Breast epithelium (tissue), 4 donors: ENCODE results near the gene KIDINS220. TPM values are rescaled to one million over a fixed set of nuclear protein-coding genes. Genes with fewer than 3 reads are reported as not detected.

Experiments
- DNase-seq, 2 donors: peaks; one replicate each; pipeline ENCODE4 v3.0.0-alpha.2; 2019; ENCODE audit warnings: low spot score in 2 of 2
- H3K27ac ChIP-seq, 2 donors: fragments of 200-600 bp; sonication (generic) in 1 of 2; one replicate each; pipeline ENCODE4 v1.5.1; 2016 to 2019; ENCODE audit warnings: mild to moderate bottlenecking in 1 of 2
- H3K27me3 ChIP-seq, 2 donors: fragments of 200-600 bp; sonication (generic) in 1 of 2; one replicate each; pipeline versions ENCODE4 v1.5.1 to v1.6.0; 2017 to 2019; ENCODE audit warnings: control low read depth in 1 of 2, mild to moderate bottlenecking in 1 of 2
- H3K36me3 ChIP-seq: fragments of 200-600 bp; one replicate; pipeline ENCODE4 v1.5.1; 2019
- H3K4me1 ChIP-seq, 2 donors: fragments of 200-600 bp; sonication (generic); one replicate each; pipeline ENCODE4 v1.5.1; 2016 to 2019; ENCODE audit warnings: control low read depth in 1 of 2
- H3K4me3 ChIP-seq, 3 donors: fragments of 200-600 bp; sonication (generic); 1 replicate in 2 of 3; 2 replicates in 1 of 3; pipeline ENCODE4 v1.5.1; 2016 to 2019; ENCODE audit warnings: mild to moderate bottlenecking in 3 of 3, moderate library complexity in 2 of 3
- H3K9me3 ChIP-seq, 2 donors: fragments of 200-600 bp; sonication (generic) in 1 of 2; one replicate each; pipeline ENCODE4 v1.5.1; 2016 to 2019; ENCODE audit warnings: control low read depth in 1 of 2
- POLR2A ChIP-seq: fragments of 450-650 bp; IDR thresholded peaks from one replicate; pipeline ENCODE4 v1.6.1; 2016; ENCODE audit warnings: antibody characterized with exemption, mild to moderate bottlenecking, moderate library complexity
- POLR2AphosphoS5 ChIP-seq, 3 donors: sonication (generic); formaldehyde crosslinking; IDR thresholded peaks; one replicate each; pipeline ENCODE4 v1.6.1; 2017; ENCODE audit warnings: antibody characterized with exemption in 3 of 3
- intact Hi-C: fragments of 100-400 bp; cut with DNase I; formaldehyde crosslinking; loops from one replicate; pipeline ENCODE4 v1.15.1; 2023; ENCODE audit warnings: low total_unique reads
- total RNA-seq, 3 donors: library from RNA; depleted of rRNA; stranded (reverse); fragments of >200 nt; gene quantifications; one replicate each; pipeline ENCODE4 v1.1.0, GENCODE V29; 2016
- TF ChIP-seq, protein P1 (sequence below), 3 donors: fragments of 450-650 bp; IDR thresholded peaks; one replicate each; pipeline ENCODE4 v1.5.1; 2016 to 2017; ENCODE audit warnings: antibody characterized with exemption in 3 of 3, mild to moderate bottlenecking in 3 of 3, moderate library complexity in 3 of 3

KIDINS220 gene
- total RNA-seq, 3 donors from 2014 or later: 73.1 to 120 (median 87.2) TPM

GRCh38 chr2:8725838-8726237, 111.6 kb downstream of the KIDINS220 start:
- Histone ChIP-seq H3K27me3 (no peaks in the 10 kb centered on the region), H3K36me3 (no peaks in the 10 kb centered on the region)
- intact Hi-C loops: no loop called here

GRCh38 chr2:8722986-8723385, 114.4 kb downstream of the KIDINS220 start:
- Histone ChIP-seq H3K9me3 (no peaks in the 10 kb centered on the region), H3K4me1 (no peaks in the 10 kb centered on the region), H3K27ac (no peak overlapping the region), H3K27me3 (no peaks in the 10 kb centered on the region), H3K4me3 (no peak overlapping the region), H3K36me3 (no peaks in the 10 kb centered on the region)
- no peak for DNase-seq
- intact Hi-C loops: no loop called here
- TF ChIP-seq POLR2AphosphoS5 (IDR thresholded peaks at IDR 0.05): no peak
- TF ChIP-seq, protein P1, sequence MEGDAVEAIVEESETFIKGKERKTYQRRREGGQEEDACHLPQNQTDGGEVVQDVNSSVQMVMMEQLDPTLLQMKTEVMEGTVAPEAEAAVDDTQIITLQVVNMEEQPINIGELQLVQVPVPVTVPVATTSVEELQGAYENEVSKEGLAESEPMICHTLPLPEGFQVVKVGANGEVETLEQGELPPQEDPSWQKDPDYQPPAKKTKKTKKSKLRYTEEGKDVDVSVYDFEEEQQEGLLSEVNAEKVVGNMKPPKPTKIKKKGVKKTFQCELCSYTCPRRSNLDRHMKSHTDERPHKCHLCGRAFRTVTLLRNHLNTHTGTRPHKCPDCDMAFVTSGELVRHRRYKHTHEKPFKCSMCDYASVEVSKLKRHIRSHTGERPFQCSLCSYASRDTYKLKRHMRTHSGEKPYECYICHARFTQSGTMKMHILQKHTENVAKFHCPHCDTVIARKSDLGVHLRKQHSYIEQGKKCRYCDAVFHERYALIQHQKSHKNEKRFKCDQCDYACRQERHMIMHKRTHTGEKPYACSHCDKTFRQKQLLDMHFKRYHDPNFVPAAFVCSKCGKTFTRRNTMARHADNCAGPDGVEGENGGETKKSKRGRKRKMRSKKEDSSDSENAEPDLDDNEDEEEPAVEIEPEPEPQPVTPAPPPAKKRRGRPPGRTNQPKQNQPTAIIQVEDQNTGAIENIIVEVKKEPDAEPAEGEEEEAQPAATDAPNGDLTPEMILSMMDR (IDR thresholded peaks at IDR 0.05): no peak
- TF ChIP-seq POLR2A: no peak

More at GRCh38 chr2:8725838-8726237, 111.6 kb downstream of the KIDINS220 start:
- TF ChIP-seq, protein P1 (IDR thresholded peaks at IDR 0.05): no peak
- TF ChIP-seq POLR2AphosphoS5 (IDR thresholded peaks at IDR 0.05): no peak
- no peak for TF ChIP-seq POLR2A
- DNase-seq: no peak
- H3K9me3 ChIP-seq: no peaks in the 10 kb centered on the region
- H3K27ac ChIP-seq: no peak overlapping the region
- H3K4me3 ChIP-seq: no peak overlapping the region
- H3K4me1 ChIP-seq: no peaks in the 10 kb centered on the region

DNA sequence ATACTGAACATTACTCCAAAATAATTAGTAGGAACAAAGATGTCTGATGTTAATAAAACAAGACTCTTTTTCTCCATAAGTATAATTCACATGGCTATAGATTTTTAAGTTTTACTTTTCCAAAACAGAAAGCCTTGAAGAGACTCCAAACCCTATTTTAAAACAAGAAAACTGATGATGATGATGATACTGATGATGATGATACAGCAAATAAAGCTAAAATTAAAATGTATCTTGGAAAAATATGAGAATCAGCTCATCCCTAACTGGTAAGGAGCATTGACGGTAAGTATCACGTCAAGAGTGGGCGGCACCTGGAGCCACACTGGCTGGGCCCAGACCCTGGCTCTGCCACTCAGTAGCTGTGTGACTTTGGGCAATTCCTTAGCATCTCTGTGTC, 116.0 kb downstream of the KIDINS220 start:
- no peak for DNase-seq
- no peak overlapping the region for H3K4me3 ChIP-seq
- no peak overlapping the region for H3K27ac ChIP-seq
- no peaks in the 10 kb centered on the region for H3K27me3 ChIP-seq
- TF ChIP-seq POLR2AphosphoS5 (IDR thresholded peaks at IDR 0.05): no peak
- no peak for TF ChIP-seq POLR2A
- TF ChIP-seq, protein P1 (IDR thresholded peaks at IDR 0.05): no peak
- intact Hi-C loops: no loop called here
- H3K4me1 ChIP-seq: no peaks in the 10 kb centered on the region
- H3K9me3 ChIP-seq: no peaks in the 10 kb centered on the region
- no peaks in the 10 kb centered on the region for H3K36me3 ChIP-seq

DNA sequence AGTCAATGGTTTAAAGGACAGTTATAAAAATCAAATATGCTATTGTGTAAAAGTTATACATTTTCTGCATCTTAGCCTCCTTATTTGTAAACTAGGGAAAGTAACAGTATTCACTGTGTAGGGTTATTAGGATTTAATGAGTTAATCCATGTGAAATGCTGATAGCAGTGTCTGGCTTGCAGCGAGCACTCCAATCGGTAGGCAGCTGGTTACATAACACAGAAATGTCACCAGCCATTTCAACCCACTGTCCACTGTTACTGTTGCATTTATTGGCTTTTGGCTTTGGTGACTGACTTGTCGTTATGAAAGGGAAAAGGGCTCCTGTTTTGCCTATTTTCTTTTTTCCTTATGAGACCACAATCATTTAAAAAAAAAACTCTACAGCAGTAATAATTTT, 116.7 kb downstream of the KIDINS220 start:
- intact Hi-C loops: no loop called here
- no peak for DNase-seq
- Histone ChIP-seq H3K27me3 (no peaks in the 10 kb centered on the region), H3K36me3 (no peaks in the 10 kb centered on the region), H3K4me3 (no peak overlapping the region), H3K4me1 (no peaks in the 10 kb centered on the region), H3K9me3 (no peaks in the 10 kb centered on the region), H3K27ac (no peak overlapping the region)
- TF ChIP-seq POLR2AphosphoS5 (IDR thresholded peaks at IDR 0.05): no peak
- TF ChIP-seq POLR2A: no peak
- TF ChIP-seq, protein P1 (IDR thresholded peaks at IDR 0.05): no peak

- Histone ChIP-seq H3K4me3 (no peak overlapping the region), H3K4me1 (no peaks in the 10 kb centered on the region), H3K36me3 (no peaks in the 10 kb centered on the region), H3K27me3 (no peaks in the 10 kb centered on the region), H3K9me3 (no peaks in the 10 kb centered on the region), H3K27ac (no peak overlapping the region)
- TF ChIP-seq, protein P1 (IDR thresholded peaks at IDR 0.05): no peak
- no peak for TF ChIP-seq POLR2A
- TF ChIP-seq POLR2AphosphoS5 (IDR thresholded peaks at IDR 0.05): no peak
- DNase-seq: no peak
- intact Hi-C loops: no loop called here
Observed at GRCh38 chr2:8719528-8719927, 117.9 kb downstream of the KIDINS220 start.
